HEK293T (cell line): ENCODE results near the gene TNFRSF17.

Experiments
- CTCF ChIA-PET: fragments of 350-600 bp; formaldehyde crosslinking; extraction: SDS; loops from one replicate; lab custom pipeline; 2021; ENCODE audit warnings: antibody characterized with exemption, inconsistent platforms; lab: Yijun Ruan, JAX
- POLR2A ChIA-PET: fragments of 350-600 bp; formaldehyde crosslinking; extraction: SDS; loops from one replicate; lab custom pipeline; 2020; ENCODE audit warnings: antibody characterized with exemption, inconsistent platforms; lab: Yijun Ruan, JAX
- DNase-seq: peaks from one replicate; pipeline ENCODE4 v3.0.0; 2012; ENCODE audit warnings: mixed read lengths; ENCODE audit errors: extremely low spot score
- ARNT ChIP-seq: fragments of 450-650 bp; IDR thresholded peaks from 2 replicates; pipeline ENCODE4 v1.6.1; 2017; ENCODE audit warnings: mild to moderate bottlenecking
- BHLHE40 ChIP-seq: fragments of 450-650 bp; IDR thresholded peaks from 2 replicates; pipeline ENCODE4 v1.6.1; 2016; ENCODE audit warnings: mild to moderate bottlenecking, moderate library complexity, borderline replicate concordance
- CTBP1 ChIP-seq: fragments of 450-650 bp; IDR thresholded peaks from 2 replicates; pipeline ENCODE4 v1.6.1; 2016; ENCODE audit warnings: borderline replicate concordance
- ELF4 ChIP-seq: fragments of 450-650 bp; IDR thresholded peaks from 2 replicates; pipeline ENCODE4 v1.6.1; 2017; ENCODE audit warnings: antibody characterized with exemption
- FOXA1 ChIP-seq: fragments of 450-650 bp; IDR thresholded peaks from 2 replicates; pipeline ENCODE4 v1.6.1; 2016; ENCODE audit warnings: mild to moderate bottlenecking
- FOXK2 ChIP-seq: fragments of 450-650 bp; IDR thresholded peaks from 2 replicates; pipeline ENCODE4 v1.6.1; 2016; ENCODE audit warnings: mild to moderate bottlenecking
- FOXM1 ChIP-seq: fragments of 450-650 bp; IDR thresholded peaks from 2 replicates; pipeline ENCODE4 v1.6.1; 2017; ENCODE audit warnings: mild to moderate bottlenecking, borderline replicate concordance
- HDGF ChIP-seq: fragments of 450-650 bp; IDR thresholded peaks from 2 replicates; pipeline ENCODE4 v1.6.1; 2017; ENCODE audit warnings: antibody characterized with exemption, borderline replicate concordance
- L3MBTL2 ChIP-seq: fragments of 450-650 bp; conservative IDR thresholded peaks from 2 replicates; pipeline ENCODE4 v1.6.1; 2016; ENCODE audit warnings: mild to moderate bottlenecking
- LEF1 ChIP-seq: fragments of 450-650 bp; IDR thresholded peaks from 2 replicates; pipeline ENCODE4 v1.6.1; 2017; ENCODE audit warnings: mild to moderate bottlenecking, borderline replicate concordance
- NFRKB ChIP-seq: fragments of 450-650 bp; IDR thresholded peaks from 2 replicates; pipeline ENCODE4 v1.6.1; 2016; ENCODE audit warnings: mild to moderate bottlenecking, moderate library complexity
- SP1 ChIP-seq: fragments of 450-650 bp; IDR thresholded peaks from 2 replicates; pipeline ENCODE4 v1.6.1; 2017
- SUZ12 ChIP-seq: fragments of 450-650 bp; IDR thresholded peaks from 2 replicates; pipeline ENCODE4 v1.6.1; 2016; ENCODE audit warnings: mild to moderate bottlenecking
- TARDBP ChIP-seq: fragments of 450-650 bp; IDR thresholded peaks from 2 replicates; pipeline ENCODE4 v1.6.1; 2016
- ZNF384 ChIP-seq: fragments of 450-650 bp; IDR thresholded peaks from 2 replicates; pipeline ENCODE4 v1.6.1; 2016
- TF ChIP-seq, protein P1 (sequence below): fragments of 450-650 bp; IDR thresholded peaks from 2 replicates; pipeline ENCODE4 v1.6.1; 2016

Gene TNFRSF17

GRCh38 chr16:12006637-12007036, 41.6 kb downstream of the TNFRSF17 start:
- POLR2A ChIA-PET, result no interaction called here
- no peak for DNase-seq
- CTCF ChIA-PET, result no interaction called here
- TF ChIP-seq FOXA1 (no peak), LEF1 (no peak), NFRKB (no peak), FOXM1 (no peak), ELF4 (no peak), L3MBTL2 (no peak), CTBP1 (no peak), FOXK2 (no peak), ARNT (no peak), ZNF384 (no peak), SUZ12 (no peak)

- POLR2A ChIA-PET, result interaction anchor here (0.6 to 0.9 kb wide), 3 partner anchors 9 to 32 kb away, joined by 3 read pairs; no protein-coding TSS in a partner anchor
- no peak for DNase-seq
- CTCF ChIA-PET, result no interaction called here
- TF ChIP-seq NFRKB (no peak), ARNT (no peak), L3MBTL2 (no peak), FOXK2 (no peak), TARDBP (no peak), FOXM1 (no peak)
These were observed 44.5 kb downstream of the TNFRSF17 start for GRCh38 chr16:12009462-12009861.

- POLR2A ChIA-PET, result interaction anchor here (0.7 to 0.9 kb wide), 2 partner anchors 10 to 32 kb away, joined by 3 read pairs; no protein-coding TSS in a partner anchor
- no peak for DNase-seq
- TF ChIP-seq ZNF384, result no peak
- no peak for TF ChIP-seq ARNT
- no peak for TF ChIP-seq BHLHE40
- no peak for TF ChIP-seq FOXA1
- TF ChIP-seq CTBP1, result no peak
- TF ChIP-seq NFRKB, result no peak
- TF ChIP-seq HDGF, result no peak
- TF ChIP-seq ELF4, result no peak
- no peak for TF ChIP-seq SUZ12
- TF ChIP-seq TARDBP, result no peak
- no peak for TF ChIP-seq LEF1
- TF ChIP-seq FOXM1, result no peak
- TF ChIP-seq, protein P1, sequence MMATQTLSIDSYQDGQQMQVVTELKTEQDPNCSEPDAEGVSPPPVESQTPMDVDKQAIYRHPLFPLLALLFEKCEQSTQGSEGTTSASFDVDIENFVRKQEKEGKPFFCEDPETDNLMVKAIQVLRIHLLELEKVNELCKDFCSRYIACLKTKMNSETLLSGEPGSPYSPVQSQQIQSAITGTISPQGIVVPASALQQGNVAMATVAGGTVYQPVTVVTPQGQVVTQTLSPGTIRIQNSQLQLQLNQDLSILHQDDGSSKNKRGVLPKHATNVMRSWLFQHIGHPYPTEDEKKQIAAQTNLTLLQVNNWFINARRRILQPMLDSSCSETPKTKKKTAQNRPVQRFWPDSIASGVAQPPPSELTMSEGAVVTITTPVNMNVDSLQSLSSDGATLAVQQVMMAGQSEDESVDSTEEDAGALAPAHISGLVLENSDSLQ, result no peak
- TF ChIP-seq FOXK2, result no peak
- TF ChIP-seq L3MBTL2, result no peak
- no peak for TF ChIP-seq SP1
- CTCF ChIA-PET, result no interaction called here
These were observed 44.9 kb downstream of the TNFRSF17 start for GRCh38 chr16:12009922-12010321.

DNA sequence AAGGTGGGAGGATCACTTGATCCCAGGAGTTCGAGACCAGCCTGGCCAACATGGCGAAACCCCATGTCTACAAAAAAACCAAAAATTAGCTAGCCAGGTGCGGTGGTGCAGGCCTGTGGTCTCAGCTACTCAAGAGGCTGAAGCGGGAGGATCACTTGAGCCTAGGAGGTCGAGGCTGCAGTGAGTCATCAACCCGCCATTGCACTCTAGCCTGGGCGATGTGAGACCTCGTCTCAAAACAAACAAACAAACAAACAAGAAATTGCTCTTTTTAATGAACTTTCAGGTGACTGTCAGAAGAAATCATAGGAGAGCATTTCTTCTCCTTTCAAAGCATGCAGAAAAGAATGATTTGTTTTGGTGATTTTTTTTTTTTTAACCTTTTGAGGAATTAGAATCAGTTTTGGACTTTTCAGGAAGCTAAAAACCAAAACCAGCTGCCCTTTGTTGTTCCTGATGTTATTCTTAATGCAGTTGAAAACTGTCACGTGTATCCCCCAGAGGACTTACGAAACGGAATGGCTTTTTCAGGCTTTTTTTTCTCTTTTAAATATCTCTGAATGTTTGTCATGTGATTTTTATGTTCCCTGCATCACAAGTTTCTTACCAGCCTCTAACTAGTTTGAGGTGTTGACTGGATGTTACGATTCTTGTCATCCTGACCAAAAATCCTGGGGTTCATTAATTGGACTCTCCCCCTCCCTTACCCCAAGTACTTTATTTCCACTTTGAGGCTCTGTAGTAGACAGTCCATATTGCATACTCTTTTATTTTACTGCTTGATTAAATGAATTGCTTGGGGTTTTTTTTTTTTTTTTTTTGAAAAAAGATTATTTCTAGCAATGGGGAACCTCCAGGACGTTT, 45.6 kb downstream of the TNFRSF17 start:
- DNase-seq, result no peak
- POLR2A ChIA-PET, result interaction anchor here (0.9 kb wide), 1 partner anchor 33 kb away, joined by 3 read pairs; no protein-coding TSS in a partner anchor
- no peak for TF ChIP-seq ELF4
- no peak for TF ChIP-seq ZNF384
- TF ChIP-seq CTBP1, result no peak
- TF ChIP-seq HDGF, result no peak
- no peak for TF ChIP-seq SUZ12
- TF ChIP-seq L3MBTL2, result no peak
- TF ChIP-seq TARDBP, result no peak
- TF ChIP-seq LEF1, result no peak
- no peak for TF ChIP-seq NFRKB
- no peak for TF ChIP-seq SP1
- no peak for TF ChIP-seq FOXM1
- CTCF ChIA-PET, result no interaction called here

- TF ChIP-seq NFRKB (no peak), ZNF384 (no peak), CTBP1 (no peak), BHLHE40 (no peak), HDGF (no peak), ELF4 (no peak), ARNT (no peak), SUZ12 (no peak), FOXM1 (no peak), TARDBP (no peak), FOXA1 (no peak), FOXK2 (no peak), SP1 (no peak), L3MBTL2 (no peak)
- TF ChIP-seq, protein P1, result no peak
- DNase-seq, result no peak
- CTCF ChIA-PET, result no interaction called here
- POLR2A ChIA-PET, result no interaction called here
These were observed 46.6 kb downstream of the TNFRSF17 start for GRCh38 chr16:12011565-12011964.

DNA sequence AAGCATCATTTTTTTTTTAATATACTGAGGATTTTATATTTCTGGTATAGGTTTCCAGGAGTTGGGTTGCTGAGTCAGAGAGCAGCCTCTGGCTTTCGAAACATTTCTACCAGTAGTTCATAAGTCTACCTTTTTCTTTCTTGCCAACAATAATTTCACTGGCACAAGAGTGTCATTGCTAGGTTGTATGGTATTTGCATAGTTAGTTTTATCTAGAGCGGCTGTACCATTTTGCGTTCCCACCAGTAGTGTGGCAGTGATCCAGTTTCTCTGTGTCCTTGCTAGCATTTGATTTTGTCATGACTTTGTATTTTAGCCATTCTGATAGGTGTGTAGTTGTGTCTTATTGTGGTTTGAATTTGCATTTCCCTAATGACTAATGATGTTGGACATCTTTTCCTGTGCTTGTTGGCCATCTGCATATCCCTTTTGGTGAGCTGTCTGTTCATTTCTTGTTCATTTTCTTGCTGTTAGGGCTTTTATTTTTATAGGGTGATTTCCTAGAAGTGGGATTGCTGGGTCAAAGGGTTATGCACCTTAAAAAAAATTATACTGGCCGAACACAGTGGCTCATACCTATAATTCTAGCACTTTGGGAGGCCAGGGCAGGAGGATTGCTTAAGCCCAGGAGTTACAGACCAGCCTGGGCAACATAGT, 51.4 kb downstream of the TNFRSF17 start:
- ChIA-PET CTCF (no interaction called here), POLR2A (no interaction called here)
- no peak for DNase-seq

More for the DNA sequence above, 51.4 kb downstream of the TNFRSF17 start:
- TF ChIP-seq HDGF (no peak), TARDBP (no peak), SUZ12 (no peak), FOXA1 (no peak), ZNF384 (no peak), SP1 (no peak), NFRKB (no peak), FOXM1 (no peak), CTBP1 (no peak), L3MBTL2 (no peak)
- TF ChIP-seq, protein P1, result no peak
